Liver (tissue), 3 donors: Measurements from ENCODE around the gene EEF2K.

Source experiments
- CTCF ChIP-seq: fragments of 150-350 bp; IDR thresholded peaks from 2 replicates; pipeline ENCODE4 v1.5.1; 2017; ENCODE audit warnings: improper control_type of control experiment, low read depth, low read length; ENCODE audit not compliant: missing input control
- HNF4A ChIP-seq, 2 donors: conservative IDR thresholded peaks; 2 replicates each; pipeline ENCODE4 v1.6.1; 2016; ENCODE audit warnings: antibody characterized with exemption in 2 of 2, mild to moderate bottlenecking in 2 of 2
- JUND ChIP-seq, 2 donors: IDR thresholded peaks; 2 replicates each; pipeline ENCODE4 v1.6.1; 2016; ENCODE audit warnings: antibody characterized with exemption in 2 of 2
- RAD21 ChIP-seq, 2 donors: IDR thresholded peaks; 2 replicates each; pipeline ENCODE4 v1.6.1; 2016; ENCODE audit warnings: antibody characterized with exemption in 2 of 2, mild to moderate bottlenecking in 2 of 2
- REST ChIP-seq: IDR thresholded peaks from 2 replicates; pipeline ENCODE4 v1.6.1; 2016; ENCODE audit warnings: antibody characterized with exemption, mild to moderate bottlenecking
- SP1 ChIP-seq: IDR thresholded peaks from 2 replicates; pipeline ENCODE4 v1.6.1; 2018; ENCODE audit warnings: antibody characterized with exemption, mild to moderate bottlenecking
- TAF1 ChIP-seq: conservative IDR thresholded peaks from 2 replicates; pipeline ENCODE4 v1.6.1; 2016; ENCODE audit warnings: antibody characterized with exemption, mild to moderate bottlenecking
- YY1 ChIP-seq: IDR thresholded peaks from 2 replicates; pipeline ENCODE4 v1.6.1; 2016; ENCODE audit warnings: antibody characterized with exemption, mild to moderate bottlenecking
- TF ChIP-seq, protein P1 (sequence below): IDR thresholded peaks from 2 replicates; pipeline ENCODE4 v1.6.1; 2016; ENCODE audit warnings: antibody characterized with exemption
- TF ChIP-seq, protein P2 (sequence below): IDR thresholded peaks from 2 replicates; pipeline ENCODE4 v1.6.1; 2016; ENCODE audit warnings: antibody characterized with exemption
- donor health status: healthy.
- donor health status: healthy.

GRCh38 chr16:22337045-22337444 lies 131.0 kb downstream of the EEF2K start:
- no peak for TF ChIP-seq CTCF
- no peak for TF ChIP-seq SP1
- TF ChIP-seq, protein P1, sequence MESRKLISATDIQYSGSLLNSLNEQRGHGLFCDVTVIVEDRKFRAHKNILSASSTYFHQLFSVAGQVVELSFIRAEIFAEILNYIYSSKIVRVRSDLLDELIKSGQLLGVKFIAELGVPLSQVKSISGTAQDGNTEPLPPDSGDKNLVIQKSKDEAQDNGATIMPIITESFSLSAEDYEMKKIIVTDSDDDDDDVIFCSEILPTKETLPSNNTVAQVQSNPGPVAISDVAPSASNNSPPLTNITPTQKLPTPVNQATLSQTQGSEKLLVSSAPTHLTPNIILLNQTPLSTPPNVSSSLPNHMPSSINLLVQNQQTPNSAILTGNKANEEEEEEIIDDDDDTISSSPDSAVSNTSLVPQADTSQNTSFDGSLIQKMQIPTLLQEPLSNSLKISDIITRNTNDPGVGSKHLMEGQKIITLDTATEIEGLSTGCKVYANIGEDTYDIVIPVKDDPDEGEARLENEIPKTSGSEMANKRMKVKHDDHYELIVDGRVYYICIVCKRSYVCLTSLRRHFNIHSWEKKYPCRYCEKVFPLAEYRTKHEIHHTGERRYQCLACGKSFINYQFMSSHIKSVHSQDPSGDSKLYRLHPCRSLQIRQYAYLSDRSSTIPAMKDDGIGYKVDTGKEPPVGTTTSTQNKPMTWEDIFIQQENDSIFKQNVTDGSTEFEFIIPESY: no peak
- no peak for TF ChIP-seq JUND (IDR thresholded peaks at IDR 0.05)
- TF ChIP-seq RAD21 (IDR thresholded peaks at IDR 0.05): no peak
- no peak for TF ChIP-seq HNF4A (conservative IDR thresholded peaks at IDR 0.05)
- TF ChIP-seq TAF1: no peak
- TF ChIP-seq YY1: no peak
- TF ChIP-seq REST: no peak
- TF ChIP-seq, protein P2, sequence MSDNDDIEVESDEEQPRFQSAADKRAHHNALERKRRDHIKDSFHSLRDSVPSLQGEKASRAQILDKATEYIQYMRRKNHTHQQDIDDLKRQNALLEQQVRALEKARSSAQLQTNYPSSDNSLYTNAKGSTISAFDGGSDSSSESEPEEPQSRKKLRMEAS: no peak
